BLaER1 treated with 17β-estradiol and CSF1 and Interleukin-3, amounts not matched to agents 10 nM and 100 nM (cell line): Measurements from ENCODE around the gene MMD.

ENCODE experiments used
- H3K27ac ChIP-seq, 11 experiments: shearing (Covaris generic); formaldehyde crosslinking; 2 replicates each; pipeline ENCODE4 v1.8.1; 2022
- H3K27me3 ChIP-seq, 11 experiments: shearing (Covaris generic); formaldehyde crosslinking; 2 replicates each; pipeline ENCODE4 v1.8.1; 2022
- H3K36me3 ChIP-seq, 11 experiments: shearing (Covaris generic); formaldehyde crosslinking; 2 replicates each; pipeline ENCODE4 v1.8.1; 2022
- H3K4me1 ChIP-seq, 10 experiments: shearing (Covaris generic); formaldehyde crosslinking; 2 replicates each; pipeline ENCODE4 v1.8.1; 2022
- H3K4me2 ChIP-seq, 11 experiments: shearing (Covaris generic); formaldehyde crosslinking; 2 replicates each; pipeline ENCODE4 v1.8.1; 2022
- H3K4me3 ChIP-seq, 10 experiments: shearing (Covaris generic); formaldehyde crosslinking; 2 replicates each; pipeline ENCODE4 v1.8.1; 2022
- H3K9ac ChIP-seq, 11 experiments: shearing (Covaris generic); formaldehyde crosslinking; 2 replicates each; pipeline ENCODE4 v1.8.1; 2022
- H3K9me3 ChIP-seq, 11 experiments: shearing (Covaris generic); formaldehyde crosslinking; replicated peaks in 1 of 11; 2 replicates each; pipeline ENCODE4 v1.8.1; 2022
- H4K20me1 ChIP-seq, 11 experiments: shearing (Covaris generic); formaldehyde crosslinking; 2 replicates each; pipeline ENCODE4 v1.8.1; 2022
- Cebpa-rat ChIP-seq, 11 experiments: shearing (Covaris generic); IDR thresholded peaks; 2 replicates each; pipeline ENCODE4 v1.8.1; 2022

The MMD gene

GRCh38 chr17:55354941-55355340 lies 66.7 kb downstream of the MMD start:
- Histone ChIP-seq H3K27me3 (no peaks in the 10 kb centered on the region), H3K9ac (no peak overlapping the region), H3K27ac (no peak overlapping the region), H3K4me1 (no peaks in the 10 kb centered on the region), H3K36me3 (no peaks in the 10 kb centered on the region), H3K4me3 (no peak overlapping the region), H3K9me3 (peaks cover under 1 to 11% (median 4%) of the 10 kb centered on the region in 11 experiments; a peak in 12 of 22 replicates), H4K20me1 (no peaks in the 10 kb centered on the region), H3K4me2 (no peak overlapping the region)
- TF ChIP-seq Cebpa-rat (IDR thresholded peaks at IDR 0.05): no peak

GRCh38 chr17:55354010-55354409 lies 67.6 kb downstream of the MMD start:
- no peaks in the 10 kb centered on the region for H3K27me3 ChIP-seq
- H3K9ac ChIP-seq: no peak overlapping the region
- H3K27ac ChIP-seq: no peak overlapping the region
- H3K4me1 ChIP-seq: 0 out of 20 replicates have a peak, but pooled peaks cover 0 to 3% (median 0%) of the 10 kb centered on the region in 10 experiments
- H4K20me1 ChIP-seq: no peaks in the 10 kb centered on the region
- no peak for TF ChIP-seq Cebpa-rat (IDR thresholded peaks at IDR 0.05)
- no peaks in the 10 kb centered on the region for H3K36me3 ChIP-seq
- no peak overlapping the region for H3K4me3 ChIP-seq
- peaks cover 0 to 7% (median 4%) of the 10 kb centered on the region in 11 experiments; a peak in 7 of 22 replicates for H3K9me3 ChIP-seq
- H3K4me2 ChIP-seq: no peak overlapping the region

- Histone ChIP-seq H3K36me3 (no peaks in the 10 kb centered on the region), H4K20me1 (no peaks in the 10 kb centered on the region), H3K9me3 (peaks cover 0 to 12% (median 5%) of the 10 kb centered on the region in 11 experiments; a peak in 9 of 22 replicates), H3K4me2 (no peak overlapping the region), H3K27ac (no peak overlapping the region), H3K9ac (no peak overlapping the region), H3K4me1 (0 out of 20 replicates have a peak, but pooled peaks cover 0 to 4% (median 0%) of the 10 kb centered on the region in 10 experiments), H3K4me3 (no peak overlapping the region), H3K27me3 (no peaks in the 10 kb centered on the region)
- TF ChIP-seq Cebpa-rat (IDR thresholded peaks at IDR 0.05): no peak
Measured at GRCh38 chr17:55351226-55351625, 70.4 kb downstream of the MMD start.

DNA sequence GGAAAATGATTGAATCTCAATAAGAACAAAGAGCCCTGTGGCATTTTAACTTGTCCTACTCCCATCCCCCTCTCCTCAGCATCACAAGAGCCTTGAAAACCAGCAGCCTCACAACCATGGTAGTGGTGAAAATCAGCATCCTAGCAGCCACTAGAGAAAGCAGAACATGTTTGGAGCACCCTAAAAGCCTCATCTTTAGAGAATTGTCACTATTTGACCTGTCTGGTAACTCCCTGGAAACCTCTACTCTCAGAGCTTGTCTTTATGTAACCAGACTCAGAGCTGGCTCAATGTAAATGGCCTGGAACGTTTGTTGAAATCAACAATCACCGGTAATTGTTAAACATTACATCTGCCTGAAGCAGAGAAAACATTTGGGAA lies 70.8 kb downstream of the MMD start:
- Histone ChIP-seq H3K9me3 (peaks cover 0 to 12% (median 5%) of the 10 kb centered on the region in 11 experiments; a peak in 9 of 22 replicates), H3K27ac (no peak overlapping the region), H3K4me3 (no peak overlapping the region)

GRCh38 chr17:55348749-55349354 lies 72.8 kb downstream of the MMD start:
- TF ChIP-seq Cebpa-rat (IDR thresholded peaks at IDR 0.05): no peak
- no peaks in the 10 kb centered on the region for H4K20me1 ChIP-seq
- no peaks in the 10 kb centered on the region for H3K27me3 ChIP-seq
- H3K4me2 ChIP-seq: no peak overlapping the region
- H3K9ac ChIP-seq: no peak overlapping the region
- H3K9me3 ChIP-seq: peaks cover 0 to 9% (median 5%) of the 10 kb centered on the region in 11 experiments; a peak in 9 of 22 replicates
- no peak overlapping the region for H3K4me3 ChIP-seq
- H3K4me1 ChIP-seq: 0 out of 20 replicates have a peak, but pooled peaks cover 0 to 4% (median 0%) of the 10 kb centered on the region in 10 experiments
- H3K27ac ChIP-seq: no peak overlapping the region
- H3K36me3 ChIP-seq: no peaks in the 10 kb centered on the region

More for the DNA sequence above, 70.8 kb downstream of the MMD start:
- no peak for TF ChIP-seq Cebpa-rat (IDR thresholded peaks at IDR 0.05)
- Histone ChIP-seq H3K4me1 (0 out of 20 replicates have a peak, but pooled peaks cover 0 to 4% (median 0%) of the 10 kb centered on the region in 10 experiments), H3K36me3 (no peaks in the 10 kb centered on the region), H3K27me3 (no peaks in the 10 kb centered on the region), H3K4me2 (no peak overlapping the region), H4K20me1 (no peaks in the 10 kb centered on the region), H3K9ac (no peak overlapping the region)

DNA sequence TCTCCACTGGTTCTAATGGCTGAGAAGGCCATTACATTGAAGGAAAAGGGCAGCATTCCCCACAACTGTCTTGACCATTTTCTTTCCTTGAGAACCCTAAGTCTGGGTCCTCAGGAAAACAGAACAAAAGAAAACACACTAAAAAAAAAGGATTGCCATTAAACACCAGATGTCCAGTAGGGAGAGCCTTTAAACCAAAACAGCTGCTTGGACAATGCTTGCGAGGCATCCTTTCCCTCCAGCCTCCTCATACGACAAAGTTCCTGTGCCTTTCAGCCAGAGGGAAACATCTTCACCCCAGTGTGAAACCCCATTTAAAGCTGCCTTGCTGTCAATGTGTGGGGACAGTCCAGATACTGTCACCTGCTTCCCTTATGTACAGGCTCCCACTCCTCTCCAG lies 74.3 kb downstream of the MMD start:
- TF ChIP-seq Cebpa-rat (IDR thresholded peaks at IDR 0.05): no peak
- no peak overlapping the region for H3K27ac ChIP-seq

GRCh38 chr17:55346658-55347057 lies 75.0 kb downstream of the MMD start:
- no peak for TF ChIP-seq Cebpa-rat (IDR thresholded peaks at IDR 0.05)
- Histone ChIP-seq H3K27me3 (no peaks in the 10 kb centered on the region), H3K36me3 (no peaks in the 10 kb centered on the region), H3K9ac (no peak overlapping the region), H3K4me3 (no peak overlapping the region), H3K4me2 (no peak overlapping the region), H4K20me1 (no peaks in the 10 kb centered on the region), H3K27ac (no peak overlapping the region), H3K4me1 (0 out of 20 replicates have a peak, but pooled peaks cover 0 to 4% (median 0%) of the 10 kb centered on the region in 10 experiments), H3K9me3 (peaks cover 0 to 5% (median 0%) of the 10 kb centered on the region in 11 experiments; a peak in 3 of 22 replicates)

More for the DNA sequence above, 74.3 kb downstream of the MMD start:
- Histone ChIP-seq H3K4me2 (no peak overlapping the region), H3K27me3 (no peaks in the 10 kb centered on the region), H4K20me1 (no peaks in the 10 kb centered on the region), H3K4me3 (no peak overlapping the region), H3K9me3 (peaks cover 0 to 5% (median 0%) of the 10 kb centered on the region in 11 experiments; a peak in 3 of 22 replicates), H3K9ac (no peak overlapping the region), H3K36me3 (no peaks in the 10 kb centered on the region), H3K4me1 (0 out of 20 replicates have a peak, but pooled peaks cover 0 to 4% (median 0%) of the 10 kb centered on the region in 10 experiments)

DNA sequence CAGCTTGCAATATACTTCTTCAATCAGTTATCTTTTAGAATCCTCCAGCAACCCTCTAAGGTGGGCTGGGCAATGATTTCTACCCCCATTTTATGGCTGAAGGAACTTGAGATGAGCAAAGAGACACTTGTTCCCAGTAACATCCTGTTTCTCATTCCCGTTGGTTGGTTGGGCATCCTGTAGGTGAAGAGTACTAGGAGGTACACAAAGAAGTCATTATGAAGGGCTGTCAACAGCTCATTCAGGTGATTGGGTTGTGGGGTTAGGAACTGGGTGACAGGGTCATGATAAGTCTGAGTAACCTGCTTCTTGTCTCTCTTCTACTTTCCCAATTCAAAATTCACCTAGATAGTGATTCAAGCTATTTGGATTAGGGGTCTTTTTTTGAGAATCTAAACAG lies 76.5 kb downstream of the MMD start:
- H3K36me3 ChIP-seq: no peaks in the 10 kb centered on the region
- H3K4me3 ChIP-seq: no peak overlapping the region
- H4K20me1 ChIP-seq: no peaks in the 10 kb centered on the region
- no peak overlapping the region for H3K9ac ChIP-seq
- H3K27me3 ChIP-seq: no peaks in the 10 kb centered on the region
- no peak overlapping the region for H3K4me2 ChIP-seq
- peaks cover 0 to 5% (median 0%) of the 10 kb centered on the region in 11 experiments; a peak in 3 of 22 replicates for H3K9me3 ChIP-seq
- no peak for TF ChIP-seq Cebpa-rat (IDR thresholded peaks at IDR 0.05)
- H3K4me1 ChIP-seq: 0 out of 20 replicates have a peak, but pooled peaks cover 0 to 4% (median 0%) of the 10 kb centered on the region in 10 experiments
- no peak overlapping the region for H3K27ac ChIP-seq

DNA sequence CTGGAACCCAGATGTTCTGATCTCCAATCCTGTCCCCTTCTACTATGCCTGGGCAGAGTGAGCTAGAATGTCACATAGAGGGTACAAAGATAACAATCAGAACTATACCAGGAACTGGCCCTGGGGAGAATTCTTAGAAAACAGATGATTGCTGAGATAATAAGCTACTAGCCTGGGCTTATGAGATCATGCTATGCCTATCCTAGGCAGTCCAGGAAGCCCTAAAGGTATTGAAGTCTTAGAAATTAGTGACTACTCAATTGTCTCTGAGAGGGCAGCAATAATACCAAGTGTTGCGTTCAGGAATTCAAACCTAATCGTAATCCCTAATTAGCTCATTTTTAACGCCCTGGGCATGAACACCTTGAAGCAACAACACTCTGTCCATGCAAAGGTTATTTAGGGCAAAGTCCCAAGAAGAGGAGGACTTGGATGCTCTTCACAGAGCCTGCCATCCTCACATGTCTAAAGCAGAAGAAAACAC lies 77.1 kb downstream of the MMD start:
- Histone ChIP-seq H3K9ac (no peak overlapping the region), H4K20me1 (no peaks in the 10 kb centered on the region), H3K27me3 (no peaks in the 10 kb centered on the region), H3K9me3 (peaks cover 0 to 5% (median 0%) of the 10 kb centered on the region in 11 experiments; a peak in 3 of 22 replicates), H3K4me1 (0 out of 20 replicates have a peak, but pooled peaks cover 0 to 4% (median 0%) of the 10 kb centered on the region in 10 experiments), H3K27ac (no peak overlapping the region), H3K4me2 (no peak overlapping the region), H3K36me3 (no peaks in the 10 kb centered on the region), H3K4me3 (no peak overlapping the region)
- TF ChIP-seq Cebpa-rat (IDR thresholded peaks at IDR 0.05): no peak
